HepG2 (cell line): ENCODE measurements around the gene CLDN4. TPM values are rescaled to one million over a fixed set of nuclear protein-coding genes. Genes with fewer than 3 reads are reported as not detected.

Source experiments
- AGO2 ChIP-seq: fragments of 200-400 bp; formaldehyde crosslinking; optimal IDR thresholded peaks from 2 replicates; pipeline ENCODE3; 2017; ENCODE audit warnings: mild to moderate bottlenecking, low read depth, low read length, moderate library complexity
- ATF7 ChIP-seq, 2 experiments: fragments of 450-650 bp in 1 of 2; sonication (generic) in 1 of 2; formaldehyde crosslinking in 1 of 2; IDR thresholded peaks; 2 replicates each; pipeline versions ENCODE4 v1.4.0 to v1.6.1; 2016 to 2020; ENCODE audit warnings: antibody characterized with exemption in 1 of 2, mild to moderate bottlenecking in 1 of 2, missing genetic modification reagents in 1 of 2
- FOSL2 ChIP-seq: sonication (generic); formaldehyde crosslinking; IDR thresholded peaks from 2 replicates; pipeline ENCODE4 v1.4.0; 2020; ENCODE audit warnings: missing genetic modification reagents
- FOXO1 ChIP-seq: sonication (generic); formaldehyde crosslinking; IDR thresholded peaks from 2 replicates; pipeline ENCODE4 v1.4.0; 2020; ENCODE audit warnings: missing genetic modification reagents
- KDM3A ChIP-seq: IDR thresholded peaks from 2 replicates; pipeline ENCODE4 v1.6.1; 2018; ENCODE audit warnings: low read depth, missing compliant biosample characterization
- LCORL ChIP-seq, 2 experiments: fragments of 450-650 bp in 1 of 2; sonication (generic) in 1 of 2; formaldehyde crosslinking in 1 of 2; IDR thresholded peaks; 2 replicates each; pipeline versions ENCODE4 v1.5.0 to v1.6.1; 2017 to 2020; ENCODE audit warnings: antibody characterized with exemption in 1 of 2, missing genetic modification reagents in 1 of 2
- MYC ChIP-seq: sonication (generic); formaldehyde crosslinking; IDR thresholded peaks from 2 replicates; pipeline ENCODE4 v1.9.0; 2021; ENCODE audit warnings: missing genetic modification reagents, borderline replicate concordance
- RBM39 ChIP-seq: fragments of 200-400 bp; formaldehyde crosslinking; IDR thresholded peaks from one replicate; pipeline ENCODE4 v1.6.1; 2018; ENCODE audit warnings: antibody characterized with exemption, mild to moderate bottlenecking, low read depth, low read length; ENCODE audit not compliant: poor library complexity, severe bottlenecking
- RFXANK ChIP-seq: IDR thresholded peaks from 2 replicates; pipeline ENCODE4 v1.6.1; 2016
- SALL2 ChIP-seq: sonication (generic); formaldehyde crosslinking; IDR thresholded peaks from 2 replicates; pipeline ENCODE4 v1.8.1; 2023; ENCODE audit warnings: mild to moderate bottlenecking, missing genetic modification reagents, inconsistent platforms
- SKI ChIP-seq: fragments of 450-650 bp; IDR thresholded peaks from one replicate; pipeline ENCODE4 v1.6.1; 2018; ENCODE audit warnings: mild to moderate bottlenecking; ENCODE audit not compliant: partially characterized antibody
- TARDBP ChIP-seq: sonication (generic); formaldehyde crosslinking; IDR thresholded peaks from 2 replicates; pipeline ENCODE4 v1.8.0; 2022; ENCODE audit warnings: mild to moderate bottlenecking, missing genetic modification reagents
- ZNF138 ChIP-seq: sonication (generic); formaldehyde crosslinking; IDR thresholded peaks from 2 replicates; pipeline ENCODE4 v1.5.0; 2020; ENCODE audit warnings: mild to moderate bottlenecking, low read depth, missing genetic modification reagents
- ZNF562 ChIP-seq: sonication (generic); formaldehyde crosslinking; IDR thresholded peaks from 2 replicates; pipeline ENCODE4 v1.8.0; 2022; ENCODE audit warnings: missing genetic modification reagents, borderline replicate concordance
- ZNF768 ChIP-seq: sonication (generic); formaldehyde crosslinking; IDR thresholded peaks from 2 replicates; pipeline ENCODE4 v1.4.0; 2020; ENCODE audit warnings: missing genetic modification reagents
- polyA plus RNA-seq, 8 experiments: library from polyadenylated mRNA; depleted of rRNA in 3 of 8; stranded (reverse) in 7 of 8; unstranded in 1 of 8; fragments of >200 nt; fragmentation: Illumina TruSeq in 4 of 8; extraction: Trizol in 4 of 8; gene quantifications; 2 replicates each; pipeline versions ENCODE4 v1.2.1 to v1.2.3, GENCODE V29; 2011 to 2016; ENCODE audit warnings: low read depth in 4 of 8, missing spikeins in 1 of 8, mixed read lengths in 1 of 8; ENCODE audit not compliant: insufficient read depth in 1 of 8
- total RNA-seq, 5 experiments: library from RNA; depleted of rRNA; stranded (reverse); fragments of >200 nt; fragmentation: Illumina TruSeq; extraction: Trizol; gene quantifications; 2 replicates each; pipeline ENCODE4 v1.2.3, GENCODE V29; 2016; ENCODE audit warnings: low read depth in 1 of 5
- TF ChIP-seq, protein P1 (sequence below): IDR thresholded peaks from 2 replicates; pipeline ENCODE4 v1.6.1; 2016; ENCODE audit warnings: low read depth, control low read depth
- TF ChIP-seq, protein P2 (sequence below): sonication (generic); formaldehyde crosslinking; IDR thresholded peaks from 2 replicates; pipeline ENCODE4 v1.5.1; 2020; ENCODE audit warnings: mild to moderate bottlenecking, missing genetic modification reagents, moderate library complexity
- TF ChIP-seq, protein P3 (sequence below): sonication (generic); formaldehyde crosslinking; IDR thresholded peaks from 2 replicates; pipeline ENCODE4 v1.9.0; 2021; ENCODE audit warnings: mild to moderate bottlenecking, missing genetic modification reagents

The CLDN4 gene
- total and polyA plus RNA-seq, 2 of the 13 experiments (the other 11 are each of a cell fraction or from before 2014, with no cell fraction given): 28.2 to 35.7 TPM

DNA sequence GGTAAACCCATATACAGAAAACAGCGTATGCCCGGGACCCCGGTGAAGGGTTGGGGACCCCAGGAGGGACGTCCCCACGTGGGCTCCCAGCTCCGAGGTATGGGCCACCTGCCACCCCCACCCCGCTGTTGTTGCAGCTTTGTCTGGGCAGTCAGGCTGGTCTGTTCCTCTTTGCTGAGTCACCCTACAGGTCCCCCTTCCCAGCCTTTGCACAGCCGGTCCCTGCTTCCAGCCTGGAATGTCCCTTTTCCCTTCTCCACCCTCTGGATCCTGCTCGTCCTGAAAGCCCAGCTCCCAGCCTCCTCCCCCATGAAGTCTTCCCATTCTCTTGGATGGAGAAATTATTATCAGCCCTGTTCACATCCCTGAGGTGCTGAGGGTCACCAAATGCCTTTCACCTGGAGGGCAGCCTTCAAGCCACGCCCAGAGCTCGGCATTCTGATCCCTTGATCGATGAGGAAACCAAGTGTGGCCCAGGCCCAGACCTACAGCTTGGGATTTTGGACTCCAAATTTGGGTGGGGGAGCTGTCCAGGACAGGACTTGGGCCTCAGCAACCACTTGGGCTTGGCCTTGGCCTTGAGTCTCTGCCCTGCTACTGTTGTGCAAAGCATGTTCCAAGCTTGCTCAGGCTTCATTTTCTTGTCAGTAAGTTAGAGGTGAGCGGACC is 2.6 kb downstream of the CLDN4 start (continued):
- TF ChIP-seq ATF7 (IDR thresholded peaks at IDR 0.05): no peak
- no peak for TF ChIP-seq ATF7 (CRISPR knock-in tag; IDR thresholded peaks at IDR 0.05)
- no peak for TF ChIP-seq FOXO1 (CRISPR knock-in tag)
- TF ChIP-seq, protein P1, sequence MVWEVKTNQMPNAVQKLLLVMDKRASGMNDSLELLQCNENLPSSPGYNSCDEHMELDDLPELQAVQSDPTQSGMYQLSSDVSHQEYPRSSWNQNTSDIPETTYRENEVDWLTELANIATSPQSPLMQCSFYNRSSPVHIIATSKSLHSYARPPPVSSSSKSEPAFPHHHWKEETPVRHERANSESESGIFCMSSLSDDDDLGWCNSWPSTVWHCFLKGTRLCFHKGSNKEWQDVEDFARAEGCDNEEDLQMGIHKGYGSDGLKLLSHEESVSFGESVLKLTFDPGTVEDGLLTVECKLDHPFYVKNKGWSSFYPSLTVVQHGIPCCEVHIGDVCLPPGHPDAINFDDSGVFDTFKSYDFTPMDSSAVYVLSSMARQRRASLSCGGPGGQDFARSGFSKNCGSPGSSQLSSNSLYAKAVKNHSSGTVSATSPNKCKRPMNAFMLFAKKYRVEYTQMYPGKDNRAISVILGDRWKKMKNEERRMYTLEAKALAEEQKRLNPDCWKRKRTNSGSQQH: no peak
- TF ChIP-seq KDM3A (CRISPR knock-in tag): no peak
- peak; percentile 89 for TF ChIP-seq ZNF768 (CRISPR knock-in tag)
- TF ChIP-seq, protein P2, sequence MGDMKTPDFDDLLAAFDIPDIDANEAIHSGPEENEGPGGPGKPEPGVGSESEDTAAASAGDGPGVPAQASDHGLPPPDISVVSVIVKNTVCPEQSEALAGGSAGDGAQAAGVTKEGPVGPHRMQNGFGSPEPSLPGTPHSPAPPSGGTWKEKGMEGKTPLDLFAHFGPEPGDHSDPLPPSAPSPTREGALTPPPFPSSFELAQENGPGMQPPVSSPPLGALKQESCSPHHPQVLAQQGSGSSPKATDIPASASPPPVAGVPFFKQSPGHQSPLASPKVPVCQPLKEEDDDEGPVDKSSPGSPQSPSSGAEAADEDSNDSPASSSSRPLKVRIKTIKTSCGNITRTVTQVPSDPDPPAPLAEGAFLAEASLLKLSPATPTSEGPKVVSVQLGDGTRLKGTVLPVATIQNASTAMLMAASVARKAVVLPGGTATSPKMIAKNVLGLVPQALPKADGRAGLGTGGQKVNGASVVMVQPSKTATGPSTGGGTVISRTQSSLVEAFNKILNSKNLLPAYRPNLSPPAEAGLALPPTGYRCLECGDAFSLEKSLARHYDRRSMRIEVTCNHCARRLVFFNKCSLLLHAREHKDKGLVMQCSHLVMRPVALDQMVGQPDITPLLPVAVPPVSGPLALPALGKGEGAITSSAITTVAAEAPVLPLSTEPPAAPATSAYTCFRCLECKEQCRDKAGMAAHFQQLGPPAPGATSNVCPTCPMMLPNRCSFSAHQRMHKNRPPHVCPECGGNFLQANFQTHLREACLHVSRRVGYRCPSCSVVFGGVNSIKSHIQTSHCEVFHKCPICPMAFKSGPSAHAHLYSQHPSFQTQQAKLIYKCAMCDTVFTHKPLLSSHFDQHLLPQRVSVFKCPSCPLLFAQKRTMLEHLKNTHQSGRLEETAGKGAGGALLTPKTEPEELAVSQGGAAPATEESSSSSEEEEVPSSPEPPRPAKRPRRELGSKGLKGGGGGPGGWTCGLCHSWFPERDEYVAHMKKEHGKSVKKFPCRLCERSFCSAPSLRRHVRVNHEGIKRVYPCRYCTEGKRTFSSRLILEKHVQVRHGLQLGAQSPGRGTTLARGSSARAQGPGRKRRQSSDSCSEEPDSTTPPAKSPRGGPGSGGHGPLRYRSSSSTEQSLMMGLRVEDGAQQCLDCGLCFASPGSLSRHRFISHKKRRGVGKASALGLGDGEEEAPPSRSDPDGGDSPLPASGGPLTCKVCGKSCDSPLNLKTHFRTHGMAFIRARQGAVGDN (CRISPR knock-in tag): peak; percentile 37; the same call in 1 of the 2 replicates
- TF ChIP-seq ZNF562 (CRISPR knock-in tag): no peak
- no peak for TF ChIP-seq MYC
- peak; percentile 57; the same call in 1 of the 2 replicates for TF ChIP-seq FOSL2
- no peak for TF ChIP-seq LCORL (IDR thresholded peaks at IDR 0.05)
- peak; percentile 59 for TF ChIP-seq LCORL (CRISPR knock-in tag; IDR thresholded peaks at IDR 0.05)
- no peak for TF ChIP-seq RBM39
- TF ChIP-seq SKI: peak; percentile 34
- TF ChIP-seq RFXANK: no peak
- TF ChIP-seq ZNF138 (CRISPR knock-in tag): no peak
- TF ChIP-seq TARDBP (CRISPR knock-in tag): no peak
- TF ChIP-seq, protein P3, sequence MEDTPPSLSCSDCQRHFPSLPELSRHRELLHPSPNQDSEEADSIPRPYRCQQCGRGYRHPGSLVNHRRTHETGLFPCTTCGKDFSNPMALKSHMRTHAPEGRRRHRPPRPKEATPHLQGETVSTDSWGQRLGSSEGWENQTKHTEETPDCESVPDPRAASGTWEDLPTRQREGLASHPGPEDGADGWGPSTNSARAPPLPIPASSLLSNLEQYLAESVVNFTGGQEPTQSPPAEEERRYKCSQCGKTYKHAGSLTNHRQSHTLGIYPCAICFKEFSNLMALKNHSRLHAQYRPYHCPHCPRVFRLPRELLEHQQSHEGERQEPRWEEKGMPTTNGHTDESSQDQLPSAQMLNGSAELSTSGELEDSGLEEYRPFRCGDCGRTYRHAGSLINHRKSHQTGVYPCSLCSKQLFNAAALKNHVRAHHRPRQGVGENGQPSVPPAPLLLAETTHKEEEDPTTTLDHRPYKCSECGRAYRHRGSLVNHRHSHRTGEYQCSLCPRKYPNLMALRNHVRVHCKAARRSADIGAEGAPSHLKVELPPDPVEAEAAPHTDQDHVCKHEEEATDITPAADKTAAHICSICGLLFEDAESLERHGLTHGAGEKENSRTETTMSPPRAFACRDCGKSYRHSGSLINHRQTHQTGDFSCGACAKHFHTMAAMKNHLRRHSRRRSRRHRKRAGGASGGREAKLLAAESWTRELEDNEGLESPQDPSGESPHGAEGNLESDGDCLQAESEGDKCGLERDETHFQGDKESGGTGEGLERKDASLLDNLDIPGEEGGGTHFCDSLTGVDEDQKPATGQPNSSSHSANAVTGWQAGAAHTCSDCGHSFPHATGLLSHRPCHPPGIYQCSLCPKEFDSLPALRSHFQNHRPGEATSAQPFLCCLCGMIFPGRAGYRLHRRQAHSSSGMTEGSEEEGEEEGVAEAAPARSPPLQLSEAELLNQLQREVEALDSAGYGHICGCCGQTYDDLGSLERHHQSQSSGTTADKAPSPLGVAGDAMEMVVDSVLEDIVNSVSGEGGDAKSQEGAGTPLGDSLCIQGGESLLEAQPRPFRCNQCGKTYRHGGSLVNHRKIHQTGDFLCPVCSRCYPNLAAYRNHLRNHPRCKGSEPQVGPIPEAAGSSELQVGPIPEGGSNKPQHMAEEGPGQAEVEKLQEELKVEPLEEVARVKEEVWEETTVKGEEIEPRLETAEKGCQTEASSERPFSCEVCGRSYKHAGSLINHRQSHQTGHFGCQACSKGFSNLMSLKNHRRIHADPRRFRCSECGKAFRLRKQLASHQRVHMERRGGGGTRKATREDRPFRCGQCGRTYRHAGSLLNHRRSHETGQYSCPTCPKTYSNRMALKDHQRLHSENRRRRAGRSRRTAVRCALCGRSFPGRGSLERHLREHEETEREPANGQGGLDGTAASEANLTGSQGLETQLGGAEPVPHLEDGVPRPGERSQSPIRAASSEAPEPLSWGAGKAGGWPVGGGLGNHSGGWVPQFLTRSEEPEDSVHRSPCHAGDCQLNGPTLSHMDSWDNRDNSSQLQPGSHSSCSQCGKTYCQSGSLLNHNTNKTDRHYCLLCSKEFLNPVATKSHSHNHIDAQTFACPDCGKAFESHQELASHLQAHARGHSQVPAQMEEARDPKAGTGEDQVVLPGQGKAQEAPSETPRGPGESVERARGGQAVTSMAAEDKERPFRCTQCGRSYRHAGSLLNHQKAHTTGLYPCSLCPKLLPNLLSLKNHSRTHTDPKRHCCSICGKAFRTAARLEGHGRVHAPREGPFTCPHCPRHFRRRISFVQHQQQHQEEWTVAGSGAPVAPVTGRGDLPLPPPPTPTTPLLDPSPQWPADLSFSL (CRISPR knock-in tag): no peak
- TF ChIP-seq SALL2 (CRISPR knock-in tag): no peak
- no peak for TF ChIP-seq AGO2
